GM12878 (cell line): ENCODE data around the gene COASY. TPM values are rescaled to one million over a fixed set of nuclear protein-coding genes. Genes with fewer than 3 reads are reported as not detected.

ENCODE experiments used
- ATAC-seq: fragments of 200-7000 bp; cut with Tn5 transposase; 3 replicates; pipeline ENCODE4 v1.9.1; 2020; ENCODE audit warnings: mild to moderate bottlenecking, moderate library complexity
- BruUV-seq: library from RNA; stranded (reverse); fragments of 400-500 nt; replicated peaks from 2 replicates; lab custom pipeline; 2021; lab: Mats Ljungman, UMichigan
- CTCF ChIA-PET: fragments of 300-600 bp; sonication (Branson Sonifier 250); formaldehyde crosslinking; extraction: SDS; loops from one replicate; lab custom pipeline; 2021; ENCODE audit warnings: inconsistent platforms; lab: Yijun Ruan, JAX
- POLR2A ChIA-PET: fragments of 350-600 bp; formaldehyde crosslinking; extraction: SDS; loops from one replicate; lab custom pipeline; 2021; ENCODE audit warnings: inconsistent platforms; lab: Charles Lee
- RAD21 ChIA-PET: fragments of 300-600 bp; sonication (Branson Sonifier 250); formaldehyde crosslinking; loops from one replicate; lab custom pipeline; 2023; ENCODE audit warnings: antibody characterized with exemption; ENCODE audit not compliant: unreplicated experiment; lab: Charles Lee
- SMC1A ChIA-PET: fragments of 300-600 bp; sonication (Branson Sonifier 250); formaldehyde crosslinking; loops from one replicate; lab custom pipeline; 2023; ENCODE audit not compliant: unreplicated experiment, uncharacterized antibody; lab: Charles Lee
- DNase-seq: peaks from one replicate; pipeline ENCODE4 v3.0.0-alpha.2; 2011; ENCODE audit warnings: low read depth, low spot score
- FAIRE-seq: peaks from 3 replicates; lab custom pipeline; 2011; peaks lifted over from hg19 to GRCh38; lab: Jason Lieb, UNC
- H2AFZ ChIP-seq: 2 replicates; pipeline ENCODE4 v1.6.0; 2011; ENCODE audit warnings: low read depth, low read length, control low read depth; ENCODE audit not compliant: control insufficient read depth
- H3K27ac ChIP-seq: 2 replicates; pipeline ENCODE4 v1.5.1; 2011; ENCODE audit warnings: control low read depth; ENCODE audit not compliant: control insufficient read depth, insufficient read depth
- H3K27me3 ChIP-seq, 2 experiments: replicated peaks in 1 of 2; 2 replicates each; pipeline versions ENCODE4 v1.6.0 to v1.6.1; 2011; ENCODE audit warnings: low read length in 1 of 2; ENCODE audit not compliant: control insufficient read depth in 2 of 2, insufficient read depth in 2 of 2
- H3K36me3 ChIP-seq, 2 experiments: 2 replicates each; pipeline ENCODE4 v1.5.1; 2011; ENCODE audit warnings: low read length in 1 of 2; ENCODE audit not compliant: control insufficient read depth in 2 of 2, insufficient read depth in 2 of 2
- H3K4me1 ChIP-seq: 2 replicates; pipeline ENCODE4 v1.6.1; 2011; ENCODE audit warnings: mild to moderate bottlenecking, low read length, moderate library complexity, mixed read lengths; ENCODE audit not compliant: control insufficient read depth, insufficient read depth
- H3K4me2 ChIP-seq: 2 replicates; pipeline ENCODE4 v1.6.0; 2011; ENCODE audit warnings: control low read depth; ENCODE audit not compliant: control insufficient read depth, insufficient read depth
- H3K4me3 ChIP-seq: fragments of 200-600 bp; sonication (generic); 2 replicates; pipeline ENCODE4 v1.5.1; 2016
- H3K79me2 ChIP-seq: 2 replicates; pipeline ENCODE4 v1.6.0; 2011; ENCODE audit warnings: low read length; ENCODE audit not compliant: control insufficient read depth, insufficient read depth
- H3K9ac ChIP-seq: 2 replicates; pipeline ENCODE4 v1.8.0; 2011; ENCODE audit warnings: low read length, control low read depth, mixed read lengths; ENCODE audit not compliant: control insufficient read depth, insufficient read depth
- H3K9me3 ChIP-seq: replicated peaks from 3 replicates; pipeline ENCODE4 v1.5.1; 2011; ENCODE audit warnings: mild to moderate bottlenecking, low read length; ENCODE audit not compliant: control insufficient read depth, insufficient read depth
- H4K20me1 ChIP-seq: 2 replicates; pipeline ENCODE4 v1.6.0; 2011; ENCODE audit not compliant: control insufficient read depth, insufficient read depth
- BCLAF1 ChIP-seq: fragments of 450-650 bp; IDR thresholded peaks from 2 replicates; pipeline ENCODE4 v1.6.1; 2017; ENCODE audit warnings: antibody characterized with exemption, mild to moderate bottlenecking, moderate library complexity
- DPF2 ChIP-seq: fragments of 450-650 bp; IDR thresholded peaks from 2 replicates; pipeline ENCODE4 v1.6.1; 2017; ENCODE audit warnings: mild to moderate bottlenecking
- E2F8 ChIP-seq: fragments of 450-650 bp; IDR thresholded peaks from 2 replicates; pipeline ENCODE4 v1.6.1; 2018; ENCODE audit warnings: mild to moderate bottlenecking, low read depth, moderate library complexity; ENCODE audit not compliant: partially characterized antibody
- IRF4 ChIP-seq: IDR thresholded peaks from 2 replicates; pipeline ENCODE4 v1.6.1; 2011; ENCODE audit warnings: low read depth, low read length
- NFYA ChIP-seq: IDR thresholded peaks from 2 replicates; pipeline ENCODE4 v1.6.1; 2011; ENCODE audit warnings: low read depth, mild to moderate bottlenecking, low read length, improper control_type of control experiment, borderline replicate concordance
- PAX5 ChIP-seq: IDR thresholded peaks from 2 replicates; pipeline ENCODE4 v1.6.1; 2011; ENCODE audit warnings: low read depth, low read length, borderline replicate concordance
- PRDM15 ChIP-seq: fragments of 450-650 bp; formaldehyde crosslinking; IDR thresholded peaks from 2 replicates; pipeline ENCODE4 v1.4.0; 2020; ENCODE audit warnings: mild to moderate bottlenecking, moderate library complexity
- SMARCA5 ChIP-seq: fragments of 450-650 bp; IDR thresholded peaks from 2 replicates; pipeline ENCODE4 v1.6.1; 2017; ENCODE audit warnings: mild to moderate bottlenecking
- YY1 ChIP-seq: IDR thresholded peaks from 2 replicates; pipeline ENCODE4 v1.6.1; 2011; ENCODE audit warnings: low read depth, mild to moderate bottlenecking, low read length
- ZBTB33 ChIP-seq: fragments of 450-650 bp; IDR thresholded peaks from 2 replicates; pipeline ENCODE4 v1.6.1; 2017; ENCODE audit warnings: mild to moderate bottlenecking
- WGBS: methylation state at CpG from one replicate; pipeline ENCODE4 v1.1.6; 2016; ENCODE audit warnings: low lambda C conversion rate; ENCODE audit not compliant: insufficient replicate concordance, insufficient coverage; ENCODE audit errors: missing lambda C conversion rate; 5-methylcytosine and 5-hydroxymethylcytosine counted together
- in situ Hi-C: fragments of 300-500 bp; cut with MboI; formaldehyde crosslinking; loops from 9 replicates; pipeline ENCODE4 v1.14.3; 2018; ENCODE audit warnings: mixed read lengths
- intact Hi-C: fragments of 100-400 bp; cut with micrococcal nuclease; formaldehyde crosslinking; loops from one replicate; pipeline ENCODE4 v1.14.2; 2022; ENCODE audit not compliant: unreplicated experiment
- polyA plus RNA-seq, 11 experiments: library from polyadenylated mRNA; depleted of rRNA in 4 of 11; unstranded in 6 of 11; stranded (reverse) in 5 of 11; fragments of >200 nt; fragmentation: Nextera tagmentation in 4 of 11; fragmentation: Illumina TruSeq in 1 of 11; extraction: Ambion mirVana in 4 of 11; extraction: Trizol in 1 of 11; gene quantifications; 1 replicate in 1 of 11; 2 replicates in 10 of 11; pipeline versions ENCODE4 v1.2.1 to v1.2.3, GENCODE V29; 2011 to 2016; ENCODE audit warnings: inconsistent platforms in 2 of 11, missing spikeins in 2 of 11, low read depth in 1 of 11
- total RNA-seq, 4 experiments: library from RNA; depleted of rRNA in 3 of 4; stranded (reverse); fragments of >200 nt in 3 of 4; fragmentation: Illumina TruSeq in 1 of 4; extraction: Trizol in 1 of 4; gene quantifications; 2 replicates each; pipeline versions ENCODE4 v1.2.1 to v1.2.3, GENCODE V29; 2013 to 2021

Gene COASY
- total and polyA plus RNA-seq, 10 of the 15 experiments (the other 5 are each of a cell fraction or from before 2014, with no cell fraction given): 18.6 to 93.9 (median 43.2) TPM

GRCh38 chr17:42547001-42547461 lies 14.9 kb upstream of the COASY start:
- FAIRE-seq: no peak
- Histone ChIP-seq H3K4me2 (no peak overlapping the region), H3K27me3 (no peaks in the 10 kb centered on the region), H3K27ac (no peak overlapping the region), H3K4me3 (no peak overlapping the region), H3K79me2 (no peaks in the 10 kb centered on the region), H3K4me1 (peaks cover 11% of the 10 kb centered on the region), H4K20me1 (no peaks in the 10 kb centered on the region), H3K9me3 (no peaks in the 10 kb centered on the region), H2AFZ (no peak overlapping the region), H3K9ac (no peak overlapping the region), H3K36me3 (no peaks in the 10 kb centered on the region; a peak in 2 of 4 replicates)
- SMC1A ChIA-PET: interaction anchor here (1.5 to 2.0 kb wide), 3 partner anchors 10 to 277 kb away, joined by 5 to 8 read pairs (median 5); partner anchors contain the start of genes BECN1, MLX and NAGLU
- in situ Hi-C loops: no loop called here
- WGBS: 95% methylated on average over 23 of the region's 23 CpGs
- BruUV-seq: no TSS peak
- TF ChIP-seq E2F8 (no peak), DPF2 (no peak), BCLAF1 (no peak), IRF4 (no peak), SMARCA5 (no peak), PRDM15 (no peak), YY1 (no peak), NFYA (no peak), ZBTB33 (no peak), PAX5 (no peak)
- no peak for DNase-seq
- no peak for ATAC-seq
- RAD21 ChIA-PET: interaction anchor here (0.8 kb wide), 1 partner anchor 11 kb away, joined by 3 read pairs; no protein-coding TSS in a partner anchor
- intact Hi-C loops: loop anchor here (5.0 kb wide), 1 partner anchor 215 kb away; the partner anchor contains the start of gene RAMP2
- POLR2A ChIA-PET: no interaction called here
- CTCF ChIA-PET: interaction anchor here (1.1 to 3.0 kb wide), 4 partner anchors 11 to 58 kb away, joined by 3 to 21 read pairs (median 6); partner anchors contain the start of gene NAGLU
